Thoracic aorta (tissue), 2 donors: ENCODE measurements around the gene PTPN14. TPM values are rescaled to one million over a fixed set of nuclear protein-coding genes. Genes with fewer than 3 reads are reported as not detected.

Experiments
- ATAC-seq: fragments of 150-250 bp; one replicate; pipeline ENCODE4 v1.8.0; 2017; ENCODE audit warnings: low read depth; ENCODE audit not compliant: insufficient number of reproducible peaks, low FRiP score
- DNase-seq: peaks from one replicate; pipeline ENCODE4 v3.0.0-alpha.2; 2020; ENCODE audit warnings: low spot score
- H3K27ac ChIP-seq, 2 donors: fragments of 200-600 bp; sonication (generic); 1 replicate in 1 of 2; 2 replicates in 1 of 2; pipeline ENCODE4 v1.5.1; 2016; ENCODE audit warnings: mild to moderate bottlenecking in 2 of 2, moderate library complexity in 2 of 2
- H3K27me3 ChIP-seq: fragments of 200-600 bp; sonication (generic); replicated peaks from 2 replicates; pipeline ENCODE4 v1.6.0; 2016; ENCODE audit warnings: mild to moderate bottlenecking; ENCODE audit not compliant: insufficient read depth
- H3K36me3 ChIP-seq: fragments of 200-600 bp; sonication (generic); one replicate; pipeline ENCODE4 v1.5.1; 2016
- H3K4me1 ChIP-seq, 2 donors: fragments of 200-600 bp; sonication (generic); 1 replicate in 1 of 2; 2 replicates in 1 of 2; pipeline versions ENCODE4 v1.5.1 to v1.6.0; 2016; ENCODE audit warnings: low read depth in 2 of 2, mild to moderate bottlenecking in 1 of 2; ENCODE audit not compliant: control insufficient read depth in 1 of 2
- H3K4me3 ChIP-seq: fragments of 200-600 bp; sonication (generic); 2 replicates; pipeline ENCODE4 v1.5.1; 2016; ENCODE audit warnings: mild to moderate bottlenecking
- H3K9me3 ChIP-seq: fragments of 200-600 bp; sonication (generic); 2 replicates; pipeline ENCODE4 v1.5.1; 2016
- CTCF ChIP-seq: fragments of 200-600 bp; sonication (generic); IDR thresholded peaks from one replicate; pipeline ENCODE4 v1.5.1; 2019; ENCODE audit warnings: antibody characterized with exemption
- total RNA-seq, 2 donors: library from RNA; depleted of rRNA; stranded (reverse); fragments of >200 nt; gene quantifications; one replicate each; pipeline versions ENCODE4 v1.1.0 to v1.2.3, GENCODE V29; 2016

The PTPN14 gene
- total RNA-seq, 2 donors from 2014 or later, result 33.3 to 63.8 TPM

GRCh38 chr1:214332946-214333798, 218.2 kb downstream of the PTPN14 start:
- H3K9me3 ChIP-seq, result no peaks in the 10 kb centered on the region
- no peaks in the 10 kb centered on the region for H3K27me3 ChIP-seq
- DNase-seq (no peak), ATAC-seq (no peak)
- peaks cover 0 to 3% of the 10 kb centered on the region in 2 donors for H3K4me1 ChIP-seq
- no peak overlapping the region for H3K27ac ChIP-seq
- H3K4me3 ChIP-seq, result no peak overlapping the region
- peaks cover 5% of the 10 kb centered on the region for H3K36me3 ChIP-seq
- peak; percentile 79 for TF ChIP-seq CTCF

- ATAC-seq (no peak), DNase-seq (no peak)
- peak; percentile 64 for TF ChIP-seq CTCF
- no peaks in the 10 kb centered on the region for H3K27me3 ChIP-seq
- H3K27ac ChIP-seq, result no peak overlapping the region
- no peaks in the 10 kb centered on the region for H3K4me1 ChIP-seq
- H3K36me3 ChIP-seq, result peaks cover 5% of the 10 kb centered on the region
- no peaks in the 10 kb centered on the region for H3K9me3 ChIP-seq
- no peak overlapping the region for H3K4me3 ChIP-seq
Observed at GRCh38 chr1:214331827-214332423, 219.5 kb downstream of the PTPN14 start.

GRCh38 chr1:214331180-214331579, 220.2 kb downstream of the PTPN14 start:
- H3K9me3 ChIP-seq, result no peaks in the 10 kb centered on the region
- H3K4me3 ChIP-seq, result no peak overlapping the region
- no peaks in the 10 kb centered on the region for H3K27me3 ChIP-seq
- no peak for TF ChIP-seq CTCF
- peaks cover 5% of the 10 kb centered on the region for H3K36me3 ChIP-seq
- ATAC-seq, result no peak
- no peaks in the 10 kb centered on the region for H3K4me1 ChIP-seq
- no peak overlapping the region for H3K27ac ChIP-seq
- no peak for DNase-seq

- no peak overlapping the region for H3K27ac ChIP-seq
- H3K36me3 ChIP-seq, result peaks cover 5% of the 10 kb centered on the region
- no peaks in the 10 kb centered on the region for H3K27me3 ChIP-seq
- no peaks in the 10 kb centered on the region for H3K9me3 ChIP-seq
- DNase-seq, result no peak
- H3K4me1 ChIP-seq, result no peaks in the 10 kb centered on the region
- ATAC-seq, result no peak
- H3K4me3 ChIP-seq, result no peak overlapping the region
- TF ChIP-seq CTCF, result no peak
Observed at GRCh38 chr1:214330715-214331114, 220.7 kb downstream of the PTPN14 start.

GRCh38 chr1:214330222-214330621, 221.2 kb downstream of the PTPN14 start:
- H3K9me3 ChIP-seq, result no peaks in the 10 kb centered on the region
- H3K4me1 ChIP-seq, result no peaks in the 10 kb centered on the region
- ATAC-seq, result no peak
- H3K4me3 ChIP-seq, result no peak overlapping the region
- H3K27me3 ChIP-seq, result no peaks in the 10 kb centered on the region
- TF ChIP-seq CTCF, result no peak
- H3K27ac ChIP-seq, result no peak overlapping the region
- peaks cover 5% of the 10 kb centered on the region for H3K36me3 ChIP-seq
- DNase-seq, result no peak
